GM19324 (cell line): ENCODE results near the gene NAA25.

ENCODE experiments used
- ATAC-seq: cut with Tn5 transposase; IDR thresholded peaks from one replicate; pipeline ENCODE4 v1.9.1; 2021; ENCODE audit warnings: mild to moderate bottlenecking, moderate library complexity; ENCODE audit not compliant: unreplicated experiment, low FRiP score

The NAA25 gene

DNA sequence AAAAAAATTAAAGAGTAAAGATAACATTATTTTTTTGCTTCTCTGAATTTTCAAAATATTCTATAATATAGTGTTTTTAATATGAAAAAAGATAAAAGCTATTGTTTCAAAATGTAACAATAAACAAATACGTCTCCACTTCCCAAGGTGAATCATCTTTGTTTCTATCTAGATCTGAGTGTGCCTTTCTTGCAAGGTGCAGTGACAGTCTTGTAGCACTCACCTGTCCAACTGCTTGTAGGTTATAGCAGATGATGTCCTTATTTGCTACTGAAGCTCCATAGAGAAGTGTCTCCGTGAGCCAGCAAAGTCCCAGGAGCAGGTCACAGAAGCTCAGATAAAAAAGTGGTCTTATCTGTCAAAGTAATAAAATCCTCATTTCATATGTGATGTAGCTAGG lies 117.0 kb downstream of the NAA25 start:
- no peak for ATAC-seq

DNA sequence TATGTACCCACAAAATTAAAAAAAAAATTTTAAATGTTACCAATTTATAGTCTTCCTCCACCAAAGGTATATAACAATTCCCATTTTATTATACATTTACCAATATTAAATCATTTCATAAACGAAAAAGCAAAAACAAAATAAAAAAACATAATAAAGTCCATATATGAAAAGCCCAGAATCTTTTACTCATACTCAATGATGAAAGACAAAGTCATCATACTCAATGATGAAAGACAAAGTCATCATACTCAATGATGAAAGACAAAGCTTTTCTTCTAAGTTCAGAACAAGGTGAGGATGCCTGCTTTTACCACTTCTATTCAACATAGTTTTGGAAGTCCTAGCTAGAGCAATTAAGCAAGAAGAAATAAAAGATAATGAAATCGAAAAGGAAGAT lies 123.8 kb downstream of the NAA25 start:
- ATAC-seq: no peak

DNA sequence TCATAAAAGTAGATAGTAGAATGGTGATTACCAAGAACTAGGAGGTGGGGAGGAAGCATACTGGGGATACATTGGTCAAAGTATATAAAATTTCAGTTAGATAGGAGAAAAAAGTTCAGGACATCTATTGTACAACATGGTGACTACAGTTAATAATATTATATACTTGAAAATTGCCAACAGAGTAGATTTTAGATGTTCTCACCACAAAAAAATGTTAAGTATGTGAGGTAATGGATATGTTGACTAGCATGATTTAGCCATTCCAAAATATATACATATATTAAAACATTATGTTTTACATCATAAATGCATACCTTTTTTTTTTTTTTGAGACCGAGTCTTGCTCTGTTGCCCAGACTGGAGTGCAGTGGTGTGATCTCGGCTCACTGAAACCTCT lies 126.6 kb downstream of the NAA25 start:
- ATAC-seq: no peak

DNA sequence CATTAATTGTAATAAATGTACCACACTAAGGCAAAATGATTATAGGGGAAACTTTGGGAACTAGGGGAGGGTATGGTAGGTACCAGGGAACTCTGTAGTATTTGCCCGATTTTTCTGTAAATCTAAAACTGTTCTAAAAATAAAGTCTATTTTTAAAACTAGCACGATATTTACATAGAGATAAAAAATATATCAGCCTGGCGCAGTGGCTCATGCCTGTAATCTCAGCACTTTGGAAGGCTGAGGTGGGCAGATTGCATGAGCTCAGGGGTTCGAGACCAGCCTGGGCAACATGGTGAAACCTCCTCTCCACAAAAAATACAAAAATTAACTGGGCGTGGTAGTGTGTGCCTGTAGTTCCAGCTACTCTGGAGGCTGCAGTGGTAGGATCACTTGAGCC lies 128.0 kb downstream of the NAA25 start:
- ATAC-seq: no peak

GRCh38 chr12:111978545-111978944 lies 130.0 kb downstream of the NAA25 start:
- no peak for ATAC-seq

DNA sequence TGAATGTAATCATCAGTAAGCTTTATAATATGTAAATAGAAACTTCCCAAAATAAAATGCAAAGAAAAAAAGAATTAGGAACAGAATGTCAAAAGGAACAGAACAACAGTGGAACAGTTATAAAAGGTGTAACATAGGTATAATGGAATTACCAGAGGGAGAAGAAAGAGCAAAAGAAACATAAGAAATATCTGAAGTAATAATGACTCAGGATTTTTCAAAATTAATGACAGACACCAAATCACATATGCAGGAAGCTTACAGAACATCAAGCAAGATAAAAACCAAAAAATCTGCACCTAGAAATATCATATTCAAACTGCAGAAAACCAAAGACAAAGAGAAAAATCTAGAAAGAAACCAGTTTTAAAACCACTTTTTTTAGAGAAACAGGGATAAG lies 131.7 kb downstream of the NAA25 start:
- no peak for ATAC-seq
